WTC11 (cell line): Measurements from ENCODE around the gene SPATA25. TPM values are rescaled to one million over a fixed set of nuclear protein-coding genes. Genes with fewer than 3 reads are reported as not detected.

Experiments used
- ATF1 ChIP-seq: sonication (generic); formaldehyde crosslinking; IDR thresholded peaks from 2 replicates; pipeline ENCODE4 v1.8.1; 2023; ENCODE audit warnings: mild to moderate bottlenecking, moderate library complexity, missing genetic modification reagents
- E2F4 ChIP-seq: sonication (generic); formaldehyde crosslinking; IDR thresholded peaks from 2 replicates; pipeline ENCODE4 v1.8.1; 2022; ENCODE audit warnings: low read depth, mild to moderate bottlenecking, moderate library complexity, missing genetic modification reagents, borderline replicate concordance
- FOXP4 ChIP-seq: sonication (generic); formaldehyde crosslinking; IDR thresholded peaks from 2 replicates; pipeline ENCODE4 v1.8.0; 2022; ENCODE audit warnings: mild to moderate bottlenecking, missing genetic modification reagents
- GABPB1 ChIP-seq: sonication (generic); formaldehyde crosslinking; IDR thresholded peaks from 2 replicates; pipeline ENCODE4 v1.8.1; 2023; ENCODE audit warnings: mild to moderate bottlenecking, missing genetic modification reagents
- HMGXB4 ChIP-seq: sonication (generic); formaldehyde crosslinking; IDR thresholded peaks from 2 replicates; pipeline ENCODE4 v1.8.1; 2023; ENCODE audit warnings: mild to moderate bottlenecking, moderate library complexity, missing genetic modification reagents
- MLX ChIP-seq: sonication (generic); formaldehyde crosslinking; IDR thresholded peaks from 2 replicates; pipeline ENCODE4 v1.8.1; 2023; ENCODE audit warnings: mild to moderate bottlenecking, missing genetic modification reagents, moderate library complexity
- NFATC4 ChIP-seq: fragments of 250-450 bp; sonication (Bioruptor Pico); IDR thresholded peaks from 2 replicates; pipeline ENCODE4 v1.9.0; 2021; ENCODE audit warnings: mild to moderate bottlenecking
- NFE2L1 ChIP-seq: sonication (generic); formaldehyde crosslinking; IDR thresholded peaks from 2 replicates; pipeline ENCODE4 v1.8.1; 2023; ENCODE audit warnings: missing genetic modification reagents
- NR3C1 ChIP-seq: sonication (generic); formaldehyde crosslinking; conservative IDR thresholded peaks from 2 replicates; pipeline ENCODE4 v1.8.1; 2023; ENCODE audit warnings: low read depth, mild to moderate bottlenecking, missing genetic modification reagents
- SMAD4 ChIP-seq: sonication (generic); formaldehyde crosslinking; IDR thresholded peaks from 2 replicates; pipeline ENCODE4 v1.8.0; 2022; ENCODE audit warnings: mild to moderate bottlenecking, missing genetic modification reagents
- SP1 ChIP-seq: sonication (generic); formaldehyde crosslinking; conservative IDR thresholded peaks from 2 replicates; pipeline ENCODE4 v1.8.1; 2022; ENCODE audit warnings: missing genetic modification reagents
- ZNF219 ChIP-seq: sonication (generic); formaldehyde crosslinking; IDR thresholded peaks from 2 replicates; pipeline ENCODE4 v1.8.0; 2023; ENCODE audit warnings: missing genetic modification reagents, mild to moderate bottlenecking, borderline replicate concordance
- ZNF232 ChIP-seq: sonication (generic); formaldehyde crosslinking; IDR thresholded peaks from 2 replicates; pipeline ENCODE4 v1.8.0; 2022; ENCODE audit warnings: mild to moderate bottlenecking, missing genetic modification reagents
- ZNF263 ChIP-seq: sonication (generic); formaldehyde crosslinking; IDR thresholded peaks from 2 replicates; pipeline ENCODE4 v1.8.1; 2022; ENCODE audit warnings: low read depth, mild to moderate bottlenecking, moderate library complexity, missing genetic modification reagents
- total RNA-seq: library from RNA; stranded (reverse); gene quantifications from 3 replicates; pipeline ENCODE4 v1.2.3, GENCODE V29; 2021
- TF ChIP-seq, protein P1 (sequence below): fragments of 250-450 bp; sonication (Bioruptor Pico); IDR thresholded peaks from 2 replicates; pipeline ENCODE4 v1.9.0; 2021; ENCODE audit warnings: mild to moderate bottlenecking, borderline replicate concordance
- TF ChIP-seq, protein P2 (sequence below): fragments of 250-450 bp; sonication (Bioruptor Pico); IDR thresholded peaks from 2 replicates; pipeline ENCODE4 v1.9.0; 2021; ENCODE audit warnings: mild to moderate bottlenecking
- TF ChIP-seq, protein P3 (sequence below): sonication (generic); formaldehyde crosslinking; IDR thresholded peaks from 2 replicates; pipeline ENCODE4 v1.8.1; 2023; ENCODE audit warnings: mild to moderate bottlenecking, missing genetic modification reagents
- TF ChIP-seq, protein P4 (sequence below): sonication (generic); formaldehyde crosslinking; IDR thresholded peaks from 2 replicates; pipeline ENCODE4 v1.8.0; 2022; ENCODE audit warnings: missing genetic modification reagents
- TF ChIP-seq, protein P5 (sequence below): fragments of 250-450 bp; sonication (Bioruptor Pico); IDR thresholded peaks from 2 replicates; pipeline ENCODE4 v1.8.0; 2021; ENCODE audit warnings: mild to moderate bottlenecking

SPATA25 gene
- total RNA-seq, 1 experiment from 2014 or later, result 3.7 TPM

DNA sequence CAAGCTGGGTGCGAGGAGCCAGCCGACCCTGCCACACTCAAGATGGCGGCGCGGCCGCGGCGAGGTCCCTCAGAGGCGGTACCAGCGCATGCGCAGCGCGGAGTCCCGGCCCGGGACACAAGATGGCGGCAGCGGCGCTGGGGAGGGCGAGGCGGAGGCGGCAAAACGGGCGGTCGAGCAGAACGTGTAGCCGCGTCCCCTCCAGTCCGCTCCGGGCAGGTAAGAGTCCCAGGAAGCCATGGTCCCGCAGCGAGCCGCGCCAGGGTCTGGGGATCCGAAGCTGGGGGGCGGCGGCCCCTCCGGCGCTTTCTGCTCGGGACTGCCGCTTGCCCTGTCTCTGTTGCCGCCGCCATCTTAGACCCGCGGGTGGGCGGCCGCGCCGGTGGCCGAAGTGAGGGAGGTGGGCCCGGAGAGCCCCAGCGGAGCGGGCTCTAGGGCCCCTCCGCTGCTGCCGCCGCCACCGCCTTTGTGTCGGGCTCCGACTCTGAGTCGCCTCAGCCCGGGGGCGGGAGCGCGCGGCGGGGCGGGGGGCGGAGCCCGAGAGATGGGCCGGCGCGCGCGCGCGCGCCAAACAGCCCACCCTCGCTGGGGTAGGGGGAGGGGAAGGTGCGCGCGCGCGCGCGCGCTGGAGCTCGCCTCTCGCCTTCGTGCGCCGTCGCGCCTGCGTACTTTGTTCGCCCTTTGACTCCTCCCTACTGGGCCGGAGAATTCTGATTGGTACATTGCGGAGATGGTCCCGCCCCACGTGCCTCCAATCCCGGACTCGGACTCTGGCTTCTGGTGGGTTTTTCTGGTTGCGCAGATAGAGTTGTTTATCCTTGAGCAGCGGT lies 47.4 kb upstream of the SPATA25 start, which contains the start of gene PCIF1 (continued):
- TF ChIP-seq, protein P1, sequence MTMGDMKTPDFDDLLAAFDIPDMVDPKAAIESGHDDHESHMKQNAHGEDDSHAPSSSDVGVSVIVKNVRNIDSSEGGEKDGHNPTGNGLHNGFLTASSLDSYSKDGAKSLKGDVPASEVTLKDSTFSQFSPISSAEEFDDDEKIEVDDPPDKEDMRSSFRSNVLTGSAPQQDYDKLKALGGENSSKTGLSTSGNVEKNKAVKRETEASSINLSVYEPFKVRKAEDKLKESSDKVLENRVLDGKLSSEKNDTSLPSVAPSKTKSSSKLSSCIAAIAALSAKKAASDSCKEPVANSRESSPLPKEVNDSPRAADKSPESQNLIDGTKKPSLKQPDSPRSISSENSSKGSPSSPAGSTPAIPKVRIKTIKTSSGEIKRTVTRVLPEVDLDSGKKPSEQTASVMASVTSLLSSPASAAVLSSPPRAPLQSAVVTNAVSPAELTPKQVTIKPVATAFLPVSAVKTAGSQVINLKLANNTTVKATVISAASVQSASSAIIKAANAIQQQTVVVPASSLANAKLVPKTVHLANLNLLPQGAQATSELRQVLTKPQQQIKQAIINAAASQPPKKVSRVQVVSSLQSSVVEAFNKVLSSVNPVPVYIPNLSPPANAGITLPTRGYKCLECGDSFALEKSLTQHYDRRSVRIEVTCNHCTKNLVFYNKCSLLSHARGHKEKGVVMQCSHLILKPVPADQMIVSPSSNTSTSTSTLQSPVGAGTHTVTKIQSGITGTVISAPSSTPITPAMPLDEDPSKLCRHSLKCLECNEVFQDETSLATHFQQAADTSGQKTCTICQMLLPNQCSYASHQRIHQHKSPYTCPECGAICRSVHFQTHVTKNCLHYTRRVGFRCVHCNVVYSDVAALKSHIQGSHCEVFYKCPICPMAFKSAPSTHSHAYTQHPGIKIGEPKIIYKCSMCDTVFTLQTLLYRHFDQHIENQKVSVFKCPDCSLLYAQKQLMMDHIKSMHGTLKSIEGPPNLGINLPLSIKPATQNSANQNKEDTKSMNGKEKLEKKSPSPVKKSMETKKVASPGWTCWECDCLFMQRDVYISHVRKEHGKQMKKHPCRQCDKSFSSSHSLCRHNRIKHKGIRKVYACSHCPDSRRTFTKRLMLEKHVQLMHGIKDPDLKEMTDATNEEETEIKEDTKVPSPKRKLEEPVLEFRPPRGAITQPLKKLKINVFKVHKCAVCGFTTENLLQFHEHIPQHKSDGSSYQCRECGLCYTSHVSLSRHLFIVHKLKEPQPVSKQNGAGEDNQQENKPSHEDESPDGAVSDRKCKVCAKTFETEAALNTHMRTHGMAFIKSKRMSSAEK (CRISPR knock-in tag), result no peak
- TF ChIP-seq NR3C1 (CRISPR knock-in tag) (0 out of 2 replicates have a peak, but pooled peaks have one; percentile 51), ZNF232 (CRISPR knock-in tag) (peak; percentile 17), E2F4 (CRISPR knock-in tag) (peak; percentile 86), SP1 (CRISPR knock-in tag) (peak; percentile 100), ZNF219 (CRISPR knock-in tag) (peak; percentile 75; the same call in 1 of the 2 replicates), ATF1 (CRISPR knock-in tag) (no peak; the same call in 1 of the 2 replicates), NFE2L1 (CRISPR knock-in tag) (peak; percentile 80; the same call in 1 of the 2 replicates), GABPB1 (CRISPR knock-in tag) (peak; percentile 63), NFATC4 (peak; percentile 82), ZNF263 (CRISPR knock-in tag) (0 out of 2 replicates have a peak, but pooled peaks have one; percentile 26), HMGXB4 (peak; percentile 31; the same call in 1 of the 2 replicates), SMAD4 (CRISPR knock-in tag) (no peak), MLX (CRISPR knock-in tag) (no peak), FOXP4 (CRISPR knock-in tag) (peak; percentile 66)
- TF ChIP-seq, protein P2, sequence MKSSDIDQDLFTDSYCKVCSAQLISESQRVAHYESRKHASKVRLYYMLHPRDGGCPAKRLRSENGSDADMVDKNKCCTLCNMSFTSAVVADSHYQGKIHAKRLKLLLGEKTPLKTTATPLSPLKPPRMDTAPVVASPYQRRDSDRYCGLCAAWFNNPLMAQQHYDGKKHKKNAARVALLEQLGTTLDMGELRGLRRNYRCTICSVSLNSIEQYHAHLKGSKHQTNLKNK (CRISPR knock-in tag), result peak; percentile 80; the same call in 1 of the 2 replicates
- TF ChIP-seq, protein P3, sequence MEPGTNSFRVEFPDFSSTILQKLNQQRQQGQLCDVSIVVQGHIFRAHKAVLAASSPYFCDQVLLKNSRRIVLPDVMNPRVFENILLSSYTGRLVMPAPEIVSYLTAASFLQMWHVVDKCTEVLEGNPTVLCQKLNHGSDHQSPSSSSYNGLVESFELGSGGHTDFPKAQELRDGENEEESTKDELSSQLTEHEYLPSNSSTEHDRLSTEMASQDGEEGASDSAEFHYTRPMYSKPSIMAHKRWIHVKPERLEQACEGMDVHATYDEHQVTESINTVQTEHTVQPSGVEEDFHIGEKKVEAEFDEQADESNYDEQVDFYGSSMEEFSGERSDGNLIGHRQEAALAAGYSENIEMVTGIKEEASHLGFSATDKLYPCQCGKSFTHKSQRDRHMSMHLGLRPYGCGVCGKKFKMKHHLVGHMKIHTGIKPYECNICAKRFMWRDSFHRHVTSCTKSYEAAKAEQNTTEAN (CRISPR knock-in tag), result peak; percentile 85
- TF ChIP-seq, protein P4, sequence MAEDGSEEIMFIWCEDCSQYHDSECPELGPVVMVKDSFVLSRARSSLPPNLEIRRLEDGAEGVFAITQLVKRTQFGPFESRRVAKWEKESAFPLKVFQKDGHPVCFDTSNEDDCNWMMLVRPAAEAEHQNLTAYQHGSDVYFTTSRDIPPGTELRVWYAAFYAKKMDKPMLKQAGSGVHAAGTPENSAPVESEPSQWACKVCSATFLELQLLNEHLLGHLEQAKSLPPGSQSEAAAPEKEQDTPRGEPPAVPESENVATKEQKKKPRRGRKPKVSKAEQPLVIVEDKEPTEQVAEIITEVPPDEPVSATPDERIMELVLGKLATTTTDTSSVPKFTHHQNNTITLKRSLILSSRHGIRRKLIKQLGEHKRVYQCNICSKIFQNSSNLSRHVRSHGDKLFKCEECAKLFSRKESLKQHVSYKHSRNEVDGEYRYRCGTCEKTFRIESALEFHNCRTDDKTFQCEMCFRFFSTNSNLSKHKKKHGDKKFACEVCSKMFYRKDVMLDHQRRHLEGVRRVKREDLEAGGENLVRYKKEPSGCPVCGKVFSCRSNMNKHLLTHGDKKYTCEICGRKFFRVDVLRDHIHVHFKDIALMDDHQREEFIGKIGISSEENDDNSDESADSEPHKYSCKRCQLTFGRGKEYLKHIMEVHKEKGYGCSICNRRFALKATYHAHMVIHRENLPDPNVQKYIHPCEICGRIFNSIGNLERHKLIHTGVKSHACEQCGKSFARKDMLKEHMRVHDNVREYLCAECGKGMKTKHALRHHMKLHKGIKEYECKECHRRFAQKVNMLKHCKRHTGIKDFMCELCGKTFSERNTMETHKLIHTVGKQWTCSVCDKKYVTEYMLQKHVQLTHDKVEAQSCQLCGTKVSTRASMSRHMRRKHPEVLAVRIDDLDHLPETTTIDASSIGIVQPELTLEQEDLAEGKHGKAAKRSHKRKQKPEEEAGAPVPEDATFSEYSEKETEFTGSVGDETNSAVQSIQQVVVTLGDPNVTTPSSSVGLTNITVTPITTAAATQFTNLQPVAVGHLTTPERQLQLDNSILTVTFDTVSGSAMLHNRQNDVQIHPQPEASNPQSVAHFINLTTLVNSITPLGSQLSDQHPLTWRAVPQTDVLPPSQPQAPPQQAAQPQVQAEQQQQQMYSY (CRISPR knock-in tag), result peak; percentile 39; the same call in 1 of the 2 replicates
- TF ChIP-seq, protein P5, sequence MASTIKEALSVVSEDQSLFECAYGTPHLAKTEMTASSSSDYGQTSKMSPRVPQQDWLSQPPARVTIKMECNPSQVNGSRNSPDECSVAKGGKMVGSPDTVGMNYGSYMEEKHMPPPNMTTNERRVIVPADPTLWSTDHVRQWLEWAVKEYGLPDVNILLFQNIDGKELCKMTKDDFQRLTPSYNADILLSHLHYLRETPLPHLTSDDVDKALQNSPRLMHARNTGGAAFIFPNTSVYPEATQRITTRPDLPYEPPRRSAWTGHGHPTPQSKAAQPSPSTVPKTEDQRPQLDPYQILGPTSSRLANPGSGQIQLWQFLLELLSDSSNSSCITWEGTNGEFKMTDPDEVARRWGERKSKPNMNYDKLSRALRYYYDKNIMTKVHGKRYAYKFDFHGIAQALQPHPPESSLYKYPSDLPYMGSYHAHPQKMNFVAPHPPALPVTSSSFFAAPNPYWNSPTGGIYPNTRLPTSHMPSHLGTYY (CRISPR knock-in tag), result peak; percentile 68
